ENCODE results near the gene FGD4.

The FGD4 gene

DNA sequence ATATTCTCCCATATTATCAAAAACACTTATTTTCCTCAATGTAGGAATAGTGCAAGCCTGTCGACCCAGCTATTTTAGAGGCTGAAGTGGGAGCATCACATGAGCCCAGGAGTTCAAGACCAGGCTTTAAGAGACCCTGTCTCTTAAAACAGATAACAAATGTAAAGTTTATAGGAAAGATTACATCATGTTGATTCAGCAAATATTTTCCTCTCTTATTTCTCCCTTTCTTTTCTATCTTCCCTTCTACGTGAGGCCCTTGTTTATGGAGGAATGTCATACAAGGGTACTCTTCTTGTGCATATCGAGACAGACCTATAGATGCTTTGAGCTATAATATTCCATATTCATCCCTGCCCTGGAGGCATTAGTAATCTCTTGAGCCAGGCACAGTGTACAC lies 36.5 kb upstream of the FGD4 start:
- Histone ChIP-seq H3K4ac (ENCODE audit: low read length) (no peak overlapping the region), H3K4me3 (ENCODE audit: low read length in 2 of 2) (no peak overlapping the region), H2BK15ac (ENCODE audit: low read length) (no peak overlapping the region), H2BK12ac (ENCODE audit: low read length) (no peak overlapping the region), H2BK5ac (ENCODE audit: low read length) (no peak overlapping the region), H3K9me3 (replicated peaks in 1 of 2; ENCODE audit: control insufficient read depth in 2 of 2, insufficient read depth in 1 of 2, low read depth in 1 of 2, low read length in 2 of 2) (no peaks in the 10 kb centered on the region), H3K27ac (replicated peaks; ENCODE audit: low read length) (no peak overlapping the region), H3K9ac (ENCODE audit: low read depth, low read length, poor library complexity) (no peak overlapping the region), H3K27me3 (ENCODE audit: control insufficient read depth in 3 of 3, insufficient read depth in 3 of 3, low read depth in 1 of 3, low read length in 3 of 3) (no peaks in the 10 kb centered on the region), H3K23ac (ENCODE audit: low read depth, low read length, poor library complexity) (no peak overlapping the region), H3K14ac (ENCODE audit: low read length) (no peak overlapping the region), H2AFZ (ENCODE audit: low read length) (no peak overlapping the region), H2BK120ac (ENCODE audit: low read depth, low read length) (no peak overlapping the region), H3K79me1 (ENCODE audit: low read depth, low read length) (no peaks in the 10 kb centered on the region), H3K4me2 (ENCODE audit: insufficient read depth, low read length, poor library complexity, severe bottlenecking) (no peak overlapping the region), H3K4me1 (ENCODE audit: control insufficient read depth in 2 of 2, insufficient read depth in 1 of 2, low read depth in 1 of 2, low read length in 2 of 2) (peaks cover 0 to 4% of the 10 kb centered on the region in 2 donors), H4K8ac (ENCODE audit: low read depth, low read length) (no peak overlapping the region), H3K36me3 (replicated peaks in 1 of 2; ENCODE audit: control insufficient read depth in 2 of 2, insufficient read depth in 2 of 2, low read length in 2 of 2) (no peaks in the 10 kb centered on the region), H3K18ac (ENCODE audit: low read length) (no peak overlapping the region), H4K91ac (ENCODE audit: low read depth, low read length, poor library complexity) (no peak overlapping the region), H2AK5ac (ENCODE audit: low read depth, low read length) (no peak overlapping the region)
- DNase-seq (ENCODE audit: low spot score): no peak
- WGBS, 2 donors (ENCODE audit: extremely low coverage in 2 of 2, insufficient read length in 2 of 2, insufficient replicate concordance in 1 of 2): no CpG with 5 or more reads among the region's 3 CpGs

DNA sequence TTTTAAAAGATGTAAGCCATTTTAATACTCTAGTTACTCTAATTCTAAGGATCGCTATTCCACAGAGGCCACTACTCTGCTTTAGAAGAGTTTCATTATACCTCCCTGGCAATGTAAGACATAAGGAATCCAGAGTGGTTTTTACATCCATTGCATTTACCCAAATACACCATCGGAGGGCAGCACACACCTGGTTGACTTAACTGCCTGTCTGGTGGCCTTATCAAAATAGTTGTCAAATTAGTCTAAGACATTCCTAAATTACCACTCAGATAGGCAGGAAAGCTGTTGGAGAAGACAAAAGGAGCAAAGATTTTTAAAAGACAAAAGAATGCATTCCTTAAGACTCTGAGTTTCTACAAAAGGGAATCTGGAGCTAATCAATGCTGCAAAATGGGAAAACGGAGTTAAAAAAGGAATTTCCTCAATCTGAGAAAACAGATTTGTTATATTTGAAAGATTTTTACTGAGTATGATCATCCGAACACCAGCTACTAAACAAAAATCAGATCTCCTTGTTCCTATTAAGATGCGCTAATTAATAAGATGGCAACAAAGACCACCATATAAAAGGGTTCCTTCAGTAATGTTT lies 33.8 kb upstream of the FGD4 start:
- Histone ChIP-seq H3K4me1 (ENCODE audit: control insufficient read depth in 2 of 2, insufficient read depth in 1 of 2, low read depth in 1 of 2, low read length in 2 of 2) (peaks cover 0 to 4% of the 10 kb centered on the region in 2 donors), H3K18ac (ENCODE audit: low read length) (no peak overlapping the region), H2AFZ (ENCODE audit: low read length) (no peak overlapping the region), H3K4me3 (ENCODE audit: low read length in 2 of 2) (no peak overlapping the region), H3K23ac (ENCODE audit: low read depth, low read length, poor library complexity) (no peak overlapping the region), H4K8ac (ENCODE audit: low read depth, low read length) (no peak overlapping the region), H3K14ac (ENCODE audit: low read length) (no peak overlapping the region), H3K36me3 (replicated peaks in 1 of 2; ENCODE audit: control insufficient read depth in 2 of 2, insufficient read depth in 2 of 2, low read length in 2 of 2) (no peaks in the 10 kb centered on the region), H2BK120ac (ENCODE audit: low read depth, low read length) (no peak overlapping the region), H2BK12ac (ENCODE audit: low read length) (no peak overlapping the region), H3K9me3 (replicated peaks in 1 of 2; ENCODE audit: control insufficient read depth in 2 of 2, insufficient read depth in 1 of 2, low read depth in 1 of 2, low read length in 2 of 2) (peaks cover 0 to 2% of the 10 kb centered on the region in 2 donors), H3K27ac (replicated peaks; ENCODE audit: low read length) (no peak overlapping the region), H3K79me1 (ENCODE audit: low read depth, low read length) (no peaks in the 10 kb centered on the region), H3K4me2 (ENCODE audit: insufficient read depth, low read length, poor library complexity, severe bottlenecking) (no peak overlapping the region), H2AK5ac (ENCODE audit: low read depth, low read length) (no peak overlapping the region), H3K27me3 (ENCODE audit: control insufficient read depth in 3 of 3, insufficient read depth in 3 of 3, low read depth in 1 of 3, low read length in 3 of 3) (no peaks in the 10 kb centered on the region), H2BK5ac (ENCODE audit: low read length) (no peak overlapping the region), H4K91ac (ENCODE audit: low read depth, low read length, poor library complexity) (no peak overlapping the region), H2BK15ac (ENCODE audit: low read length) (no peak overlapping the region), H3K4ac (ENCODE audit: low read length) (no peak overlapping the region), H3K9ac (ENCODE audit: low read depth, low read length, poor library complexity) (no peak overlapping the region)
- no CpG with 5 or more reads among the region's 5 CpGs for WGBS, 2 donors (ENCODE audit: extremely low coverage in 2 of 2, insufficient read length in 2 of 2, insufficient replicate concordance in 1 of 2)
- DNase-seq (ENCODE audit: low spot score): peak; percentile 70

DNA sequence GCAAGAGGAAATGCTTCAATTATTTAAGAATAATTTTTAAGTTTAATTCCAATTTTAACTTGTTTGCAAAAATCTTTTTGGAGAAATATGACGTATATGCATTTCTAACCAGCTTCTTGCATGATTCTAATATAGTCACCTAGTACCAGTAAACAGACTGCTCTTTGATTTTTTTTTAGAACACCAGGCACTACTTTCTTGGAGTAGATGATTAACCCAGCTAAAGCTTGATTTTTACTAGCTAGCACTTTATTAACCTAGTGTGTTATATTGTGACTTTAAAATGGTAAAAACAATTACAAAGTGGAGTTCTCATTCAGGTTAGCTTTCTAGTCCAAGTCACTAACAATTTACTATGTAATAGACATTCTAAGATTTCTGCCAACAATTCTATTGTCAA lies 32.6 kb upstream of the FGD4 start:
- no peak for DNase-seq (ENCODE audit: low spot score)
- Histone ChIP-seq H2AFZ (ENCODE audit: low read length) (no peak overlapping the region), H4K8ac (ENCODE audit: low read depth, low read length) (no peak overlapping the region), H3K4me3 (ENCODE audit: low read length in 2 of 2) (no peak overlapping the region), H3K36me3 (replicated peaks in 1 of 2; ENCODE audit: control insufficient read depth in 2 of 2, insufficient read depth in 2 of 2, low read length in 2 of 2) (no peaks in the 10 kb centered on the region), H2BK120ac (ENCODE audit: low read depth, low read length) (no peak overlapping the region), H3K27ac (replicated peaks; ENCODE audit: low read length) (no peak overlapping the region), H2BK15ac (ENCODE audit: low read length) (no peak overlapping the region), H3K4me1 (ENCODE audit: control insufficient read depth in 2 of 2, insufficient read depth in 1 of 2, low read depth in 1 of 2, low read length in 2 of 2) (peaks cover 0 to 4% of the 10 kb centered on the region in 2 donors), H2AK5ac (ENCODE audit: low read depth, low read length) (no peak overlapping the region), H3K9me3 (replicated peaks in 1 of 2; ENCODE audit: control insufficient read depth in 2 of 2, insufficient read depth in 1 of 2, low read depth in 1 of 2, low read length in 2 of 2) (peaks cover 0 to 2% of the 10 kb centered on the region in 2 donors), H3K18ac (ENCODE audit: low read length) (no peak overlapping the region), H3K9ac (ENCODE audit: low read depth, low read length, poor library complexity) (no peak overlapping the region), H3K79me1 (ENCODE audit: low read depth, low read length) (no peaks in the 10 kb centered on the region), H3K4ac (ENCODE audit: low read length) (no peak overlapping the region), H2BK5ac (ENCODE audit: low read length) (no peak overlapping the region), H3K27me3 (ENCODE audit: control insufficient read depth in 3 of 3, insufficient read depth in 3 of 3, low read depth in 1 of 3, low read length in 3 of 3) (no peaks in the 10 kb centered on the region), H4K91ac (ENCODE audit: low read depth, low read length, poor library complexity) (no peak overlapping the region), H2BK12ac (ENCODE audit: low read length) (no peak overlapping the region), H3K23ac (ENCODE audit: low read depth, low read length, poor library complexity) (no peak overlapping the region), H3K14ac (ENCODE audit: low read length) (no peak overlapping the region), H3K4me2 (ENCODE audit: insufficient read depth, low read length, poor library complexity, severe bottlenecking) (no peak overlapping the region)
- whole genome bisulfite sequencing, 2 donors (ENCODE audit: extremely low coverage in 2 of 2, insufficient read length in 2 of 2, insufficient replicate concordance in 1 of 2): no CpG with 5 or more reads among the region's 1 CpG

DNA sequence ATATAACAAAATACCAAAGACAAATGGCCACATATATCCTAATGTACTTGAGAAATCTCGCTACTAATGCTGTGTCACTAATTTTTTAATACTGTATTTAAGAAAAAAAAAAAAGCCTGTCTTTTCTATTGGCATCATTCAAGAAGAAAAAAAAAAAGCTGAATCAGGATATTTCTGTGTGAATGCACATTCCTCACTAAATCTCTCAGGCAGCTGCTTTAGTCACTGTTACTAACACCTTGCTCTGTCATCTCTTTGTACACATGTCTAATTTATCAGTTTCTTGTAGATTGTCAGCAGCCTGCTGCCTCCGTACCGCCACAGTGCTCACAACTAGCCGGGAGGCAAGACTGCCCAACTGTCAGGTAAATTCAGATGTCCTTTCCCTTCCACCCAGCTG lies 32.0 kb upstream of the FGD4 start:
- Histone ChIP-seq H3K27ac (replicated peaks; ENCODE audit: low read length) (peak overlapping the region; percentile 23), H4K91ac (ENCODE audit: low read depth, low read length, poor library complexity) (no peak overlapping the region), H4K8ac (ENCODE audit: low read depth, low read length) (no peak overlapping the region), H2AK5ac (ENCODE audit: low read depth, low read length) (no peak overlapping the region), H3K4me2 (ENCODE audit: insufficient read depth, low read length, poor library complexity, severe bottlenecking) (no peak overlapping the region), H2BK5ac (ENCODE audit: low read length) (no peak overlapping the region), H3K36me3 (replicated peaks in 1 of 2; ENCODE audit: control insufficient read depth in 2 of 2, insufficient read depth in 2 of 2, low read length in 2 of 2) (no peaks in the 10 kb centered on the region), H3K4me1 (ENCODE audit: control insufficient read depth in 2 of 2, insufficient read depth in 1 of 2, low read depth in 1 of 2, low read length in 2 of 2) (peaks cover 0 to 4% of the 10 kb centered on the region in 2 donors), H3K4me3 (ENCODE audit: low read length in 2 of 2) (no peak overlapping the region), H3K27me3 (ENCODE audit: control insufficient read depth in 3 of 3, insufficient read depth in 3 of 3, low read depth in 1 of 3, low read length in 3 of 3) (no peaks in the 10 kb centered on the region), H3K23ac (ENCODE audit: low read depth, low read length, poor library complexity) (peak overlapping the region; percentile 68), H2BK120ac (ENCODE audit: low read depth, low read length) (no peak overlapping the region), H3K14ac (ENCODE audit: low read length) (no peak overlapping the region), H3K4ac (ENCODE audit: low read length) (no peak overlapping the region), H2AFZ (ENCODE audit: low read length) (no peak overlapping the region), H3K9me3 (replicated peaks in 1 of 2; ENCODE audit: control insufficient read depth in 2 of 2, insufficient read depth in 1 of 2, low read depth in 1 of 2, low read length in 2 of 2) (peaks cover 0 to 2% of the 10 kb centered on the region in 2 donors), H2BK12ac (ENCODE audit: low read length) (no peak overlapping the region), H2BK15ac (ENCODE audit: low read length) (no peak overlapping the region), H3K18ac (ENCODE audit: low read length) (no peak overlapping the region), H3K9ac (ENCODE audit: low read depth, low read length, poor library complexity) (no peak overlapping the region), H3K79me1 (ENCODE audit: low read depth, low read length) (no peaks in the 10 kb centered on the region)
- DNase-seq (ENCODE audit: low spot score): no peak
- no CpG with 5 or more reads among the region's 4 CpGs for WGBS, 2 donors (ENCODE audit: extremely low coverage in 2 of 2, insufficient read length in 2 of 2, insufficient replicate concordance in 1 of 2)

Measured in neuronal stem cell (in vitro differentiated cells).